ENCODE data around the gene ZNF672. TPM values are rescaled to one million over a fixed set of nuclear protein-coding genes. Genes with fewer than 3 reads are reported as not detected.

The ZNF672 gene
- total RNA-seq, 3 donors from 2014 or later, result 23.2 to 31.6 (median 27.2) TPM

DNA sequence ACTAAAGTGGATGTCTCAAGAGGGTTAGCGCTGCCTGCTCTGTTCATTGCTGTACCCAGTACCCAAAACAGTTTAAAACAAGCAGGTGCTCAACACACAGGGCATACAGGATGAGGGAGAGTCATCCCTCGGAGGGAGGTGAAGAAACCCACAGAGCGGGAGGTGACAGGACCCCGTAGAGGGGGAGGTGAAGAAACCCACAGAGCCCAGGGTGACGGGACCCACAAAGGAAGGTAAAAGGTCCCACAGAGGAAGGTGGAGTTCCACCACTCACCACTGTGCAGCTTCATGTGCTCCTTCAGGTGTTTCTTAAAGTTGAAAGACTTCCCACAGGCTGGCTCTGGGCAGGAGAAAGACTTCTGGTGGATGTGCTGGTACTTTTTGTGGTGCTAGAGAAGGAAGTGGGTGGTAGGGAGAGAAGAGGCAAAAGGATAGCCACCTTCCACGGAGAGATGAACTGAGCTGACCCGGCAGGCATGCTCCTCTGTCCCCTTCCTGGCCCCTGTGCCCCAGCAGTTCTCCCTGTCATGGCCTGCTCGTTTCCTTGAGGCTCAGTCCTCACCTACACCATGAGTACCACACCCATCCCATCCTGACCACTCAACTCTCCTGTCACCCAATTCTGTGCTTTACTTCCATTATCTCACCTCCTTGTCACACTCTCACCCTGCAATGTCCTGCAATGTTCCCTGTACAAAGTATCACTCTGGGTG is 15.8 kb downstream of the ZNF672 start:
- Histone ChIP-seq H3K36me3 (no peaks in the 10 kb centered on the region), H3K9me3 (no peaks in the 10 kb centered on the region), H3K27me3 (no peaks in the 10 kb centered on the region), H3K27ac (no peak overlapping the region), H3K4me3 (no peak overlapping the region), H3K4me1 (peaks cover 4 to 7% of the 10 kb centered on the region in 2 donors)
- DNase-seq (ENCODE audit: low spot score in 2 of 2), result no peak
- TF ChIP-seq POLR2A (IDR thresholded peaks at IDR 0.05) (no peak), POLR2AphosphoS5 (IDR thresholded peaks at IDR 0.05) (no peak)
- TF ChIP-seq, protein P1, sequence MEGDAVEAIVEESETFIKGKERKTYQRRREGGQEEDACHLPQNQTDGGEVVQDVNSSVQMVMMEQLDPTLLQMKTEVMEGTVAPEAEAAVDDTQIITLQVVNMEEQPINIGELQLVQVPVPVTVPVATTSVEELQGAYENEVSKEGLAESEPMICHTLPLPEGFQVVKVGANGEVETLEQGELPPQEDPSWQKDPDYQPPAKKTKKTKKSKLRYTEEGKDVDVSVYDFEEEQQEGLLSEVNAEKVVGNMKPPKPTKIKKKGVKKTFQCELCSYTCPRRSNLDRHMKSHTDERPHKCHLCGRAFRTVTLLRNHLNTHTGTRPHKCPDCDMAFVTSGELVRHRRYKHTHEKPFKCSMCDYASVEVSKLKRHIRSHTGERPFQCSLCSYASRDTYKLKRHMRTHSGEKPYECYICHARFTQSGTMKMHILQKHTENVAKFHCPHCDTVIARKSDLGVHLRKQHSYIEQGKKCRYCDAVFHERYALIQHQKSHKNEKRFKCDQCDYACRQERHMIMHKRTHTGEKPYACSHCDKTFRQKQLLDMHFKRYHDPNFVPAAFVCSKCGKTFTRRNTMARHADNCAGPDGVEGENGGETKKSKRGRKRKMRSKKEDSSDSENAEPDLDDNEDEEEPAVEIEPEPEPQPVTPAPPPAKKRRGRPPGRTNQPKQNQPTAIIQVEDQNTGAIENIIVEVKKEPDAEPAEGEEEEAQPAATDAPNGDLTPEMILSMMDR (IDR thresholded peaks at IDR 0.05), result no peak
- intact Hi-C loops (cut with DNase I; ENCODE audit: low total_unique reads), result no loop called here

DNA sequence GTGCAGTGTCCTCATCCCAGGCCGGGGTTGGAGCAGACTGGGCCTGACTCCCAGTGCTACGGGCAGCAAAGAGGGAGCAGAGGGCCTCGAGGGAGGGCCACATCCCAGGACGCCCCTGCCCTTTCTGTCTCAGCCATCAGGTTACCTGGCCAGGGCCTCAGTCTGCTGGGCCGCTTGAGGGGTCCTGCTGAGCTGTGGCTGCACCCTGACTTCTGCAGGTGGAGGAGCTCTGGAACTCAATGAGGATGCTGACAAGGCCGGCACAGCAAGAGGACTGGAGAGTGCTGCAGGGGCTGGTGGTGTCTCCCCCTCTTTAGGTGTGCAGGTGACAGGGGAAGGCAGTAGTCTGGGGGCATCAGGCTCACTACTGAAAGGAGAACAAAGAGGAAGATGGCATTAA is 17.6 kb downstream of the ZNF672 start:
- no peak for TF ChIP-seq POLR2AphosphoS5 (IDR thresholded peaks at IDR 0.05)
- TF ChIP-seq, protein P1 (IDR thresholded peaks at IDR 0.05), result no peak
- no peak for TF ChIP-seq POLR2A (IDR thresholded peaks at IDR 0.05)
- Histone ChIP-seq H3K27me3 (no peaks in the 10 kb centered on the region), H3K4me1 (peaks cover 4 to 7% of the 10 kb centered on the region in 2 donors), H3K36me3 (no peaks in the 10 kb centered on the region), H3K4me3 (no peak overlapping the region), H3K9me3 (no peaks in the 10 kb centered on the region), H3K27ac (no peak overlapping the region)
- intact Hi-C loops (cut with DNase I; ENCODE audit: low total_unique reads), result no loop called here
- no peak for DNase-seq (ENCODE audit: low spot score in 2 of 2)

DNA sequence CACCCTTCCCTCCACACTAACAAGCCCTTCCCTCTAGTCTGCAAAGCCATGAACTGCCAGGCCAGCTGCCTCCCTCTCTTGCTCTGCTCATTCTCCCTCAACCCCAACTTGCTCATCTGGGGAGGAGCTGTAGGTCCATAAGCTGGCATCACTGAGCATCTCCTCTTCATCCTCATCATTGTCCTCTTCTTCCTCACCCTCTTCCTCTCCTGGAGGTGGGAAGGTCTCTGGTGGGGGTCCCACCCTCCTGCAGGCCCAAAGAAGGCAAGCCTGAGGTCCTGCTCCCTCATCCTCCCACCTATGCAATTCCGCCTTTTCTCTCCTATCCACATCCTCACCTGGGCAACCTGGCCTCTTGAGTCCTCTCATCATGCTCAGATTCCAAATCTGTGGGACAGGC is 18.2 kb downstream of the ZNF672 start:
- no peak for DNase-seq (ENCODE audit: low spot score in 2 of 2)
- TF ChIP-seq POLR2A (IDR thresholded peaks at IDR 0.05) (no peak), POLR2AphosphoS5 (IDR thresholded peaks at IDR 0.05) (no peak)
- TF ChIP-seq, protein P1 (IDR thresholded peaks at IDR 0.05), result no peak
- Histone ChIP-seq H3K27me3 (no peaks in the 10 kb centered on the region), H3K4me1 (peaks cover 4 to 7% of the 10 kb centered on the region in 2 donors), H3K4me3 (no peak overlapping the region), H3K36me3 (no peaks in the 10 kb centered on the region), H3K27ac (no peak overlapping the region), H3K9me3 (no peaks in the 10 kb centered on the region)
- intact Hi-C loops (cut with DNase I; ENCODE audit: low total_unique reads), result no loop called here

DNA sequence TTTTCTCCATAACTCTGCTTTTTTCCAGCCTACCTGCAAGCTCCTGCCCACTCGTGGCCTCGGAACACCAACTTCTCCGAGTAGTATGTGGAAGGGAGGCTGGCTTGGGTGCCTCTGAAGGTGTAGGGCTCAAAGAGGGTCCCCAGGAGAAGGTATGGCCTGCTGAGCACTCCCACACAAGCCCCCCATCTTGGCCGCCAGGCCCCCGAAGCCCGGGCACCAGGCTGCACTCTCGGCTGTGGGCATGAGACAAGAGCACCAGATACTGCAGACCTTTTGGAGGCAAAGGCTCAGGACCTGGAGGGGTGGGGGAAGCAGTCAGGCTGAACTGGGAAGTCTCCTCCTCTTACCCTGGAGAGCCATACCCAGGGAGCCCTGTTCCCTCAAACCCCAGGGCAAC is 19.2 kb downstream of the ZNF672 start:
- Histone ChIP-seq H3K27ac (peak overlapping the region; percentile 89), H3K27me3 (no peaks in the 10 kb centered on the region), H3K36me3 (no peaks in the 10 kb centered on the region), H3K4me3 (peak overlapping the region in 2 of 3 donors; percentile 57 to 67), H3K4me1 (peaks cover 4 to 7% of the 10 kb centered on the region in 2 donors), H3K9me3 (no peaks in the 10 kb centered on the region)
- no peak for DNase-seq (ENCODE audit: low spot score in 2 of 2)
- TF ChIP-seq, protein P1 (IDR thresholded peaks at IDR 0.05), result no peak
- intact Hi-C loops (cut with DNase I; ENCODE audit: low total_unique reads), result no loop called here

DNA sequence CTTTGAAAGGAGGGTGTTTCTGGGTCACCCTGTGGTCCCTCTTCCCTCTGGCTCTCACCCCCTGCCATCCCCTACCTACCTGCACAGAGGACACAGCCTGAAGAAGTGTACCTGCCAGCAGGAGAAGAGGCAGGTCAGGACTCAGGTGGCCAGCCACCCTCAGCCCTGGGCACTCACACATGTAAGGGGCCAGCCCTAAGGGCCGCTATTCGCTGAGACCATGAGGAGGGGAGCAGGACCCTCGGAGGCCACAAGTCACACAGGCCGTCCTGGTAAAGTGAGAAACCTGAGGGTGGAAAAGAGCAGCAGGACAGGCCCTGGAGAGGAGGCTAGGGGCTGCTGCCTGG is 19.7 kb downstream of the ZNF672 start:
- Histone ChIP-seq H3K27me3 (no peaks in the 10 kb centered on the region), H3K27ac (peak overlapping the region; percentile 89), H3K4me3 (peak overlapping the region; percentile 55 to 67 (median 57)), H3K4me1 (peaks cover 6 to 7% of the 10 kb centered on the region in 2 donors), H3K9me3 (no peaks in the 10 kb centered on the region), H3K36me3 (no peaks in the 10 kb centered on the region)
- TF ChIP-seq POLR2AphosphoS5 (IDR thresholded peaks at IDR 0.05) (no peak), POLR2A (IDR thresholded peaks at IDR 0.05) (no peak)
- TF ChIP-seq, protein P1 (IDR thresholded peaks at IDR 0.05), result no peak
- intact Hi-C loops (cut with DNase I; ENCODE audit: low total_unique reads), result no loop called here
- DNase-seq (ENCODE audit: low spot score in 2 of 2), result no peak
